Testis (tissue), 3 donors: Measurements from ENCODE around the gene CX3CL1. TPM values are rescaled to one million over a fixed set of nuclear protein-coding genes. Genes with fewer than 3 reads are reported as not detected.

Experiments used
- DNase-seq: peaks from one replicate; pipeline ENCODE4 v3.0.0-alpha.2; 2019
- H3K27ac ChIP-seq, 2 donors: fragments of 200-600 bp; sonication (generic); one replicate each; pipeline ENCODE4 v1.5.1; 2019
- H3K27me3 ChIP-seq: fragments of 200-600 bp; sonication (generic); one replicate; pipeline ENCODE4 v1.5.1; 2019
- H3K36me3 ChIP-seq: fragments of 200-600 bp; sonication (generic); one replicate; pipeline ENCODE4 v1.5.1; 2017; ENCODE audit warnings: low read depth; ENCODE audit errors: missing control alignments
- H3K4me1 ChIP-seq: fragments of 200-600 bp; sonication (generic); one replicate; pipeline ENCODE4 v1.5.1; 2019
- H3K4me3 ChIP-seq, 2 donors: fragments of 200-600 bp; sonication (generic); one replicate each; pipeline ENCODE4 v1.5.1; 2017 to 2019
- H3K9me3 ChIP-seq: fragments of 200-600 bp; sonication (generic); one replicate; pipeline ENCODE4 v1.5.1; 2017
- POLR2A ChIP-seq: fragments of 450-650 bp; IDR thresholded peaks from one replicate; pipeline ENCODE4 v1.6.1; 2017; ENCODE audit warnings: antibody characterized with exemption, mild to moderate bottlenecking, moderate library complexity
- WGBS, 2 donors: methylation state at CpG; one replicate each; pipeline ENCODE4 v1.1.5; 2018; 5-methylcytosine and 5-hydroxymethylcytosine counted together
- intact Hi-C: fragments of 100-400 bp; cut with DNase I; formaldehyde crosslinking; loops from one replicate; pipeline ENCODE4 v1.15.1; 2023; ENCODE audit warnings: low total_unique reads
- polyA plus RNA-seq: library from polyadenylated mRNA; stranded (reverse); fragments of 350-450 nt; fragmentation: Illumina TruSeq; extraction: RNeasy Lipid Tissue Mini Kit (QIAGEN cat#74804); gene quantifications from one replicate; pipeline ENCODE4 v1.2.3, GENCODE V29; 2014; ENCODE audit warnings: low read depth, low replicate concordance; ENCODE audit not compliant: insufficient read depth
- total RNA-seq, 2 donors: library from RNA; depleted of rRNA; stranded (reverse); fragments of >200 nt; gene quantifications; one replicate each; pipeline ENCODE4 v1.2.3, GENCODE V29; 2016
- TF ChIP-seq, protein P1 (sequence below), 3 experiments: fragments of 450-650 bp in 2 of 3; fragments of 200-600 bp in 1 of 3; sonication (generic) in 1 of 3; IDR thresholded peaks; one replicate each; pipeline ENCODE4 v1.5.1; 2016 to 2019; ENCODE audit warnings: antibody characterized with exemption in 3 of 3, mild to moderate bottlenecking in 2 of 3, moderate library complexity in 1 of 3

Gene CX3CL1
- total and polyA plus RNA-seq, 3 donors from 2014 or later = 8.5 to 19.6 (median 12.9) TPM

- Histone ChIP-seq H3K36me3 (no peaks in the 10 kb centered on the region), H3K4me1 (no peaks in the 10 kb centered on the region), H3K4me3 (no peak overlapping the region), H3K9me3 (no peaks in the 10 kb centered on the region), H3K27me3 (no peaks in the 10 kb centered on the region), H3K27ac (no peak overlapping the region)
- TF ChIP-seq, protein P1, sequence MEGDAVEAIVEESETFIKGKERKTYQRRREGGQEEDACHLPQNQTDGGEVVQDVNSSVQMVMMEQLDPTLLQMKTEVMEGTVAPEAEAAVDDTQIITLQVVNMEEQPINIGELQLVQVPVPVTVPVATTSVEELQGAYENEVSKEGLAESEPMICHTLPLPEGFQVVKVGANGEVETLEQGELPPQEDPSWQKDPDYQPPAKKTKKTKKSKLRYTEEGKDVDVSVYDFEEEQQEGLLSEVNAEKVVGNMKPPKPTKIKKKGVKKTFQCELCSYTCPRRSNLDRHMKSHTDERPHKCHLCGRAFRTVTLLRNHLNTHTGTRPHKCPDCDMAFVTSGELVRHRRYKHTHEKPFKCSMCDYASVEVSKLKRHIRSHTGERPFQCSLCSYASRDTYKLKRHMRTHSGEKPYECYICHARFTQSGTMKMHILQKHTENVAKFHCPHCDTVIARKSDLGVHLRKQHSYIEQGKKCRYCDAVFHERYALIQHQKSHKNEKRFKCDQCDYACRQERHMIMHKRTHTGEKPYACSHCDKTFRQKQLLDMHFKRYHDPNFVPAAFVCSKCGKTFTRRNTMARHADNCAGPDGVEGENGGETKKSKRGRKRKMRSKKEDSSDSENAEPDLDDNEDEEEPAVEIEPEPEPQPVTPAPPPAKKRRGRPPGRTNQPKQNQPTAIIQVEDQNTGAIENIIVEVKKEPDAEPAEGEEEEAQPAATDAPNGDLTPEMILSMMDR (IDR thresholded peaks at IDR 0.05) = no peak
- no peak for TF ChIP-seq POLR2A
- intact Hi-C loops = loop anchor here (10.0 kb wide), 1 partner anchor 87 kb away; no protein-coding TSS in a partner anchor
- WGBS, 2 donors = 72 to 76% methylated on average over 8 of the region's 8 CpGs
- no peak for DNase-seq
Measured at GRCh38 chr16:57427307-57427706, 55.0 kb downstream of the CX3CL1 start.

DNA sequence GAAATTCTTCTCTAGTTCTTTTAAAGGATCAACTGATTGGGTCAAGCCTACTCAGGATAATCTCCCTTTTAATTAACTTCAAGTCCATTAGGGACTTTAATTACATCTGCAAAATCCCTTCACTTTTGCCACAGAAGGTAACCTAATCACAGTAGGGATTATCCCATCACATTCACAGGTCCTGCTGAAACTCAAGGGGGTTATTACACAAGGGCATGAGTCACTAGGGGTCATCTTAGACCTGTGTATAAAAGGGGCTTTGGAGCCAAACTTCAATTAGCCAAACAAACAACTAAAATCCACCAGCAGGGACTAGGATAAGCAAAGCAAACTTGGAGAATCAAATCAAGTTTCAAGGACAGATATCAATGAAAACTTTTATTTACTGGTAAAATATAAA lies 55.5 kb downstream of the CX3CL1 start:
- no peaks in the 10 kb centered on the region for H3K9me3 ChIP-seq
- H3K27ac ChIP-seq = no peak overlapping the region
- H3K27me3 ChIP-seq = no peaks in the 10 kb centered on the region
- no peak for TF ChIP-seq POLR2A
- TF ChIP-seq, protein P1 (IDR thresholded peaks at IDR 0.05) = no peak
- H3K4me1 ChIP-seq = no peaks in the 10 kb centered on the region
- no peaks in the 10 kb centered on the region for H3K36me3 ChIP-seq
- intact Hi-C loops = loop anchor here (10.0 kb wide), 1 partner anchor 87 kb away; no protein-coding TSS in a partner anchor
- DNase-seq = no peak
- no peak overlapping the region for H3K4me3 ChIP-seq

DNA sequence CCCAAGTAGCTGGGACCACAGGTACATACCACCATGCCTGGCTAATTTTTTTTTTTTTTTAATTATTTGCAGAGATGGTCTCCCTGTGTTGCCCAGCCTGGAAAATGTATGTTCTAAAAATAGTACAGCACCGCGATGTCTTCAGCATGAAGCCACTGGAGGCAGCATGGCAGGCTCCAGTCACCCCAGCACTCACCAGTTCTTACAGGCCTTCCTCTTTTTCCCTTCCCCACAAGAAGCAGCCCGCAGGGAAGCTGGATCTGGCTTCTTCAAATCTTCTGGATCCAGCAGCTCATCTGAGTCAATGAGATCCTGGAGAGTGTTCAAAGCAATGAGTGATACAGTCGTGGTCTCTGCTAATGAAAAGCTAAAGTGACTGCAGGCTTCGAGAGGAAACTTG lies 58.7 kb downstream of the CX3CL1 start:
- 96% methylated on average over 5 of the region's 5 CpGs for WGBS, 2 donors
- DNase-seq = no peak

GRCh38 chr16:57432505-57432904 lies 60.2 kb downstream of the CX3CL1 start:
- Histone ChIP-seq H3K4me3 (no peak overlapping the region), H3K36me3 (no peaks in the 10 kb centered on the region), H3K27ac (no peak overlapping the region), H3K4me1 (no peaks in the 10 kb centered on the region), H3K27me3 (no peaks in the 10 kb centered on the region), H3K9me3 (no peaks in the 10 kb centered on the region)
- TF ChIP-seq, protein P1 (IDR thresholded peaks at IDR 0.05) = no peak
- TF ChIP-seq POLR2A = no peak
- intact Hi-C loops = no loop called here
- WGBS, 2 donors = 95 to 96% methylated on average over 2 of the region's 2 CpGs
- DNase-seq = no peak

More for the DNA sequence above, 58.7 kb downstream of the CX3CL1 start:
- Histone ChIP-seq H3K27ac (no peak overlapping the region), H3K4me3 (no peak overlapping the region), H3K36me3 (no peaks in the 10 kb centered on the region), H3K9me3 (no peaks in the 10 kb centered on the region), H3K4me1 (no peaks in the 10 kb centered on the region), H3K27me3 (no peaks in the 10 kb centered on the region)
- intact Hi-C loops = no loop called here
- TF ChIP-seq, protein P1 (IDR thresholded peaks at IDR 0.05) = no peak
- TF ChIP-seq POLR2A = no peak

DNA sequence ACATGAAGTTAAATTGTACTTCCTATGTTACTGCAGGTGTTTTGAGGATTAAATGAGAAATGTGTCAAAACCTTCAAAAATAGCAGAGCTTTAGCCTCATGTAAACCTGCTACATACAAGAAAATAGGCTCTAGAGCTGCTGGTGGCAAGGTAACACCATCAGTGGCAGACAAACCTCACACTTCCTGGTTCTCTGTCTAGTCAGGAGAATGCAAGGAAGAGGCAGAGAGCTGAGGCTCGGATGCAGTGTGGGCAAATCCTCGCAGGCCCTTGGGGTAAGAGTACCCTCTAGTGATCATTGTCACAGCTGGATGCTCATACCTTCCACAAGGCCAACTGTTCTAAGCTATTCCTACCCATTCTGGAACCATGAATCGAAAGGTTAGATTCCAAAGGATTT lies 60.7 kb downstream of the CX3CL1 start:
- Histone ChIP-seq H3K27me3 (no peaks in the 10 kb centered on the region), H3K4me1 (no peaks in the 10 kb centered on the region), H3K36me3 (no peaks in the 10 kb centered on the region), H3K4me3 (no peak overlapping the region), H3K9me3 (no peaks in the 10 kb centered on the region), H3K27ac (no peak overlapping the region)
- TF ChIP-seq POLR2A = no peak
- TF ChIP-seq, protein P1 (IDR thresholded peaks at IDR 0.05) = no peak
- DNase-seq = no peak
- intact Hi-C loops = no loop called here
- 91 to 93% methylated on average over 3 of the region's 3 CpGs for WGBS, 2 donors
